ENCODE results near the gene TPRG1L.

TPRG1L gene

DNA sequence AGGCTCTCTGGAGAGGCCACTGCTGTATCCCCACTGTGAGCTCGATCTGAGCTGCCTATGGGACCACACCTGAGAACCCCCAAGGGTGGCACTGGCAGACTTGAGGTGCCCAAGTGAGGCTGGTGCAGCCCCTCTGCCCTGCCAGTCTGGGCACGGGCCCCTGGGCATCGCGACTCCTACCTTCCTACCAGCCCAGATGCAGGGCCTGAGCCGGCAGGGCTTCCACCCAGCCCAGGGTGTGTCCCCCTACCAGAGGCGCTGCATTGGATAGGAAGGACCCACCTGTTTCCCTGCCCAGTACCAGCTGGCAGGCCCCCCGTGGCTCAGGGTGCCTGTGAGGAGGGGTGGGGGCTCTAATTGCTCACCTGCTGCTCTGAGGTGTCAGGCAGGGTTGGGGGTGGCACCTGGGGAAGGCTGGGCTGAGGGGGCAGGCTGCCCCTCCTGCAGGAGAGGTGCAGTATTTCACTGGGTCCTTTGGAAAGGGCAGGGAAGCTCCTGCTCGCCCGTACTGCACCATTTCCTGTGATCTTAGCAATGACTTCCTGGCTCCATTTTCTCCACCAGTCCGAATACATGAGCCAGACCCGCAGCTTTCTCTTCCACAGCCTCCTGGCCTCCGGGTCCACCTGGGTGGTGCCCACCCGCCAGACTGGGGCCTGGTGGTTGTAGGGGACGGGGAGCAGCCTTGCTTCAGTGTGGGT lies 39.3 kb downstream of the TPRG1L start:
- no peak for DNase-seq (ENCODE audit: low read depth, low spot score)

DNA sequence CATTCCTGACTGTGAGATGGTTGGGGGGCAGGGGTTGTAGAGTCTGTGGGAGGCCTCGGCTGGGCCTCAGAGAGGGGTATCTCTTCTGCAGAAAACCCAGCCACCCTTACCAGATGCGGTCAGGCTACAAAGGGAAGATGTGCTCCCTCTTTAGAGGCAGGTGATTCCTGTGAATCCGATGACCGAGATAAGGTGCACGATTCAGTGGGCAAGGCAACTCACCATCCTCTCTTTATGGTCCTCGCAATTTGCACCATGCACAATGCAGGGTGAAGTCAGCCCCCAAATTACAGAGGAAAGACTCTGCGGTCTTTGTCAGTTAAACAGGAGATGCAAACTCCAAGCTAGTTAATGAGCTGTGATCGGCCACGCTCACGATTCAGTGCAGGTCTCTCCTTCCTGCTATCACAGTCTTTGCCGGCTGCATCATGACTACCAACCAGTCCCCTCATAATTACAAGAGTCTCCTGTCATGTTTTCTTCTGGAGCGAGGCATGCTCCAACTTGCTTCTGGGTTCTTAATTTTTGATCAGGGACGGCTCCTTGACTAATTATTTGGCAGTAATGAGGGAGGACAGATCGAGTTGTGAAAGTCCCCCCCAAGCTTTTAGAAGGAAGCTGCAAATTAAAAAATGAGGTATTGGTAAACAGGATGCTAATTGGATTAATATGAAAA lies 40.0 kb downstream of the TPRG1L start:
- DNase-seq (ENCODE audit: low read depth, low spot score), result no peak

DNA sequence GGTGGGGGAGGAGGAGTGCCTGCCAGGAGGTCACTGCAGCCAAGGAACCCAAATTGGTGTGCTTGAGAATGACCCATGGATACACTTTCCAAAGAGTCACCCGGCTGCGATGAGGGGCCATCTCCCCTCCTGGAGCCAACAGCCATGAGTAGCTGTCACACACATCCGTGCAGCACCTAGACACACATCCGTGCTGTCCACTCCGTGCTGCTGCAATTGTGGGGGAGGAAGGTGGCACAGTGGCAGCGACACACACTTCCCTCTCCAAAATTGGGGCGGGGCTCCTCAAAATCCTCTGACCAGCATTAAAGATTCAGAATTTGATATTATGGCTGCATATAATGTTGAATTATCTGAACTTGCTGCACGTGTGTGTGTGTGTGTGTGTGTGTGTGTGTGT lies 43.3 kb downstream of the TPRG1L start:
- DNase-seq (ENCODE audit: low read depth, low spot score), result no peak

DNA sequence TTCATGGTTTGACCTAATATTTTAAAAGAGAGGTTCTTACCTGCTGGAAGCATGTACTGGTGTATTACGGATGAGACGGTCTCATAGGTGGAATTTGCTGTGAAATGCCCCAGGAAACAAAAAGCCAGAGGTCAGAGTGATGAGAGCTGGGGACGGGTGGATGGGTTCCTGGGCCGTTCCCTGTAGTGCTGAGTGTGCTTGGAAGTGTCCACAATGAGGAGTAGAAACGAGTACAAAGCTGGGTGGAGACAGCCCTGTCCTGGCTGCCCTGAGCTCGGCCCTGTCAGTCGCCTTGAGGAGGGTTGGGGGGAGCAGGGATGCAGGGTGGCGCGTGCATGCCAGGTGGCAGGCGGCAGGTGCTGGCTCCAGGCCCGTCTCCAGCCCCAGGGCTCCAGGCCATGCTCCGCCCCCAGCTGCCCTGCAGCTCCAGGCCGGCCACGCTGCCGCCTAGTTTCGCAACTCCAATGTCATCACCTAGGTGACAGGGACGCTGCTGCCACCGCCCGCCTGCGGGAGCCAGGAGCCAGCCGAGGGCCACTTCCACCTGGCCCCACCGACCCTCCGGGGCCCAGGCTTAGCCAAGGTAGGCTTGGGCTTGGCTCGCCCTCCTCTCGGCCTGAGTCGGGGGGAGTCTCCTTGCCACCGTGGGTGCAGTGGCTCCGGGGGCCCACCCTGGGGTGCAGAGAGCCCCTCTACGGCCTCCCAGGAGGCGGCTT lies 43.9 kb downstream of the TPRG1L start:
- no peak for DNase-seq (ENCODE audit: low read depth, low spot score)

DNA sequence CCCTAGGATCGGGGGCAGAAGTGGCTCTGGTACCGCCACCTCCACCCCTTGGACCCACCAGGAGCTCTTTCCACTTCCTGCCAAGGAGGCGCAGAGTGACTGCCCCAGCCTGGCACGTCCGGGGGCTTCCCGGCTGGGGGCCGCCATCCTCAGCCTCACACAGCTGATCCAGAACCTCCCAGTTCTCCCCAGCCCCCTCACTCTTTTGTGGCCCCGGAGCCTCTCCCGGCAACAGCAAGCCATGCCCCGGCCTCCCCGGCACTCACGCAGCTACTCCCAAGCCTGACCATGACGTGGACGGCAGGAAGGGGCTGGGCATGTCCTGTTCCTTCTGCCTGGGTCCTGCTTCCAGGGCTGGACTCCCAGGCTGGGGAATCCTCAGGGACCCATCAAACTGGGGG lies 44.6 kb downstream of the TPRG1L start:
- DNase-seq (ENCODE audit: low read depth, low spot score), result no peak

DNA sequence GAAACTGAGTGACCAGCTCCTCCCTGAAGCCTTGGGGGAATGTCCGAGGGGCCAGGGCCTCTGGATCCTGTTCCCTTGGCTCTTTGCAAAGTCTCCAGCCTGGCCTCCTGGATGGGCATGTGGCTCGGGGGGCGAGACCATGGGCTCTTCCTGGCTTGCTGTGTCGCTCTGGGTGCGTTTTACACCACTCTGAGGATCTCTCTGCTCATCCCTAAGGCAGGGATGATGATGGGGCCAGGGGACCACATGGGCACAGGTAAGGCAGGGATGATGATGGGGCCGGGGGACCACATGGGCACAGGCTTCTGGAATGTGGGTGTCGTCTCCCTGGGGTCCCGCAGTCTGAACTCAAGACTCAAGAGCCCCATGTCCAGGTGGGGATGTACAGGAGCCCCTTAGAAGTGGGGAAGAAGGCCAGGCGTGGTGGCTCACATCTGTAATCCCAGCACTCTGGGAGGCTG lies 45.2 kb downstream of the TPRG1L start:
- DNase-seq (ENCODE audit: low read depth, low spot score), result no peak

DNA sequence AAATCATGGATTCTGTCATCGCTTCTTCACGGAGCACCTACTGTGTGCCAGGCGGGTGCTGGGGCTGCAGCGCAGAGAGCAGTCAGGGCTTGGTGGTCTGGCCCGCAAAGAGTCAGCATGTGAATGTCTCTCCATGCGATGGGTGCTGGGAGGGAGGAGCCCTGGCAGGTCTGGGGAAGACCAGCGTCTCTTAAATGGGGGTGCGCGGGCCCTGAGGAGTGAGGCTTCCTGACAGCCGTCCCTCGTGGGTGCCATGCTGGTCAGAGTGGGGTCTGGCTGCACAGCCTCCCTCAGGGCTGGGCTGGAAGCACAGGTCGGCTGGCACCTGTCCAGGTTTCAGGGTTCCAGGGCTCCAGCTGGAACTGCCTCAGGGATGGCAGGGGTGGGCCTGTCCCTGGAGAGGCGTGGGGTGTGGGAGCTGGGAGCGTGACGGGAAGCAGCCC lies 46.0 kb downstream of the TPRG1L start:
- DNase-seq (ENCODE audit: low read depth, low spot score), result no peak

DNA sequence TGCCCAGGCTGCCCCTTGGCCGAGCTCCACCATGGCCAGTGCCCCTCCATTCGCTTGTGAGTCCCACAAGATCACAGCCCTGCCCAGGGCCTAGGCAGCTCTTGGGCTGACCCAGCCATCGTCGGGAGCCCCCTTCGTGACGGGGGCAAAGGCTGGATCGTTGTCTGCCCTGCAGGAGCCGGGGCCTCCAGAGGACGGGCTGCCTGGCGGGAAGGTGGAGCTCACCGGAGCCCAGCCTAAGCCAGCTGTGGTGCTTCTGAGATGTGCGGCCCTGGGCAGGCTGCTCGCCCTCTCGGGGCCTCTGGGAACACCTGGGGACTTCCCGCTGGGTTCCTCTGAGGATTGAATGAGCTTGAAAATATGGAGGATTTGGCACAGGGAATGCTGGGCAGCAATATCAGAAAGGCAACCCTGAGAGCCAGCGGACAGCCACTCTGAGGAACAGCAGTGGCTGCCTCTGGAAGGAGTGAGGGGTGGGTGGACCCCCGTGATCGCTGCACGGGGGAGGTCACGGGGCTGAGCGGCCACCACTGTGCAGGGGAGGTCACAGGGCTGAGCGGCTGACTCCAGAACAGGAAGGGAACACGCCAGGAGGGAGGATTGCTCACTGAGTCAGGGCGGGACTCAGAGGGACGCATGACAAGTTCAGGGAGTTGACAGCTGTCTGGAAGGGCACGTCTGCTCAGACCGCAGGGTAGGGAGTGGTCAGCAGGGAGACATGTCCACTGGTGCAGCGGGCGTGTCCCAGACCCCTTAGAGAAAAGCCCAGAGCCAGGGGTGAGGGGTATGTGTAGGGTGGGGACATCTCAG lies 46.8 kb downstream of the TPRG1L start:
- no peak for DNase-seq (ENCODE audit: low read depth, low spot score)

DNA sequence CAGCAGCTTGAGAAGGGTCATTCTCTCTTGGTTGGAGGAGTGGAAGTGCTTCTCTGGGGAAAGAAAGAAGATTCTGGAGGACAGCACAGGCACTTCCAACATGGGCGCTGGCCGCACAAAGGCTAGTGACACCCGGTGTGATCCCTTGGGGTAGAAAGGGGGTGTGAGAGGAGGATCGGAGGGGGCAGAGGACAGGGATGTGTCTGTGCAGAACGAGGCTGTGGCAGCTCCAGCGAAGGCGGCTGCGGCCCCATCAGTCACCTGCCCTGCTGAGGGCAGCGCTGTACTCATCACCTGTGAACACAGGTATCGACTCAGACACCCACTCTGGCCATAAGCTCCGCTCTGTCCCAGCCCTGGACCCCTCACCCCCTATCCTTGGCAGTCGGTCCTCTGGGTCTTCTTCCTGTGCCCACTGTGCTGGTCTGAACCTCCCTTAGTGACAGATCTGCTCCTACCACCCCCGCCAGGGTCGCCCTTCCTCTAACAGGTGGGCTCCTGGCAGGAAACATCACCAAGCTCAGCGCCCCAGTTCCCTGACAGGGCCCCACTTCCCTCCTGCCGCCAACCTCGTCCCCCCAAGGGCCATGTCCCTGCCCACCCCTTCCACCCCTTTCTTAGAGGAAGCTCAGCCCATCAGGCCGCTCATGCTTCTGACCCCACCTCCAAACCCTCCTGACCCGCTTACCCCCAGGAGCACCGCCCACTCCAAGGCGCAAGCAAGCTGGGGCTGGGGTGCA lies 47.6 kb downstream of the TPRG1L start:
- DNase-seq (ENCODE audit: low read depth, low spot score), result no peak

DNA sequence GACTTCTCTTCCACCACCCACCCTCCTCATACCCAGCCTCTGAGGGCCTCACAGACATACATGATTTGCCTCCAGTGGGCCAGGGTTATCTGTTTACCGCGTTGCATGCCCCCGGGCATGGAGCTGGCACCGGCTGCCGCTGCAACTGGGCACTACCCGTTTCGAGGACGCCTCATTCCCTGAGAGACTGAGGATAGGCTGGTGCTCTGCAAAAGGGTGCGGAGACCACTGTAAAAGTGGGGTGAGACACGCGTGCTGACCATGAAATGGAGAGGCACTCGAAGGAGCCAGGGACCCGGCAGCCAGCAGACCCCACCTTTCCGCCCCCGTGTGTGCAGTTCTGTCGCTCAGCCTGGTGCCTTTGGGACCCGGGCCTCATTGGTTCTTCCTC lies 48.2 kb downstream of the TPRG1L start:
- no peak for DNase-seq (ENCODE audit: low read depth, low spot score)

DNA sequence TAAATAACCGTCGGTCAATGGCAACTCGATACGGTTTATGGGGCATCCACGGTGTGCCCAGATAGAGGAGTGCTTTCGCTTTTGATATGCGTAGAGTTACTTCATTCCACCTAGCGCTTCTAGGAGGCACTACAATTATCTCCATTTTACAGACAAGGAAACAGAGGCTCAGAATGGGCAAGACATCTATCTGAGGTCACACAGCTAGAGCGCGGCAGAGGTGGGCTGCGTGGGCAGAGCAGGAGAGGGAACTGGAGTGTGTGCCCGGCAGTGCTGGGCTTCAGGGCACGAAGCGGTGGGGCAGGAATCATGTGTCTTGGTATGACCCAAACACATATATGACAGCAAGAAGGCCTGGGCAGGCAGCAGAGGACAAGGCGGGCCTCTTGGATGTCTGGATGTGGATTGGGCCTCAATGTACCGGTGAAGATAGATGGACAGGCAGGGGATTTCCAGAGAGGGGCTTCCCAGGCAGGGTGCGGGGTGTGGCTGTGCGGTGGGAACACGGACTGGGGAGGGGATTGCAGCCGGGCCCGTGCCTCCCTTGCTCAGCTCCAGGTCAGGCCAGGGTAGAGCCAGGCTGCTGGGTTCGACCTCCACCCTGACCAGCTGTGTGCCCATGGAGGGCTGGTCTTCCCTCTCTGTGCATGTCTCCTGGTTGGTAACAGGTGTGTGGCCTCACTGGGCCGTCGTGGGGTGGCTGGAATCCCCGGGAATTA lies 48.7 kb downstream of the TPRG1L start:
- DNase-seq (ENCODE audit: low read depth, low spot score), result no peak

DNA sequence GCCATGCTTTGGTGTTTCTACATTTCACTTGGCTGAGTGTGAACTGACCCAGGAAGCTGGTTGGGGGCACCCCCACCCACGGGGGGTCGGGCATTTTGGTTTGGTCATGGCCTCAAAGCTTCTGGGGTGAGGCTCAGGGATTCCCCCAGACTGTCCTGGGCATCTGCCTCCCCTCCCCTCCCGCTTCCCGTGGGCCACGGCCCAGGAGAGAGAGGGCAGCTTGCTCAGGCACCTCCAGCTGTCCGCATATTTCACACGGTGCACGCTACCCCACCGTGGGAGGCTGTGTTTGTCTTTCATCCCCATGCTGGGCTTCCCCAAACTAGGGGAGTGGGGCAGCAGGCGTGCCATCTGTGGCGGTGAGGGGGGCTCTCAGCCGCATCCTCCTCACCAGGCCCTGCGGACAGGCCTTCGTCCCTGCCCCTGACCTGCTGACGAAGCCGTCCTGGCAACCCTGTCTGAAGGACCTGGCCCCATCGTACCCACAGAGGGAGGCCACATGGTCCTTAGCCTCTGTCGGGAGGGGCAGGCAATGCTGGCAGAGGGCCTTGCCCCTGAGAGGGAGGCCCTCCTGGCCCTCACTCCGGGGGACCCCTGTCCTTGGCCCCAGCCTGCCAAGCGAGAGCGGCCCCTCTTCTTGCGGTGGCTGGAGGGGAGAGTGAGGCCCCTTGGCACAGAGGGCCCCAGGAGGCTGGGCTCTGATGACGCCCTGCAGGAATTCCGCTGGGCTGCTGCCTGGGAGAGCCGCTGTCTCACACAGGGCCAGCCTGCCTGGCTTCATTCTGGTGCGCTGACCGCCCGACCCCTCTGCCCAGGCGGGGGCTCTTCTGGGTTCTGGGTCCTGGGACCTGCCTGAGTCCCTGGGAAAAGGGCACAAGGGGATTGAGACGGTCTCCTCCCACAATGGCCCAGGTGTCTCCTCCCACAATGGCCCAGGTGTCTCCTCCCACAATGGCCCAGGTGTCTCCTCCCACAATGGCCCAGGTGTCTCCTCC lies 49.6 kb downstream of the TPRG1L start:
- DNase-seq (ENCODE audit: low read depth, low spot score), result peak; percentile 16

DNA sequence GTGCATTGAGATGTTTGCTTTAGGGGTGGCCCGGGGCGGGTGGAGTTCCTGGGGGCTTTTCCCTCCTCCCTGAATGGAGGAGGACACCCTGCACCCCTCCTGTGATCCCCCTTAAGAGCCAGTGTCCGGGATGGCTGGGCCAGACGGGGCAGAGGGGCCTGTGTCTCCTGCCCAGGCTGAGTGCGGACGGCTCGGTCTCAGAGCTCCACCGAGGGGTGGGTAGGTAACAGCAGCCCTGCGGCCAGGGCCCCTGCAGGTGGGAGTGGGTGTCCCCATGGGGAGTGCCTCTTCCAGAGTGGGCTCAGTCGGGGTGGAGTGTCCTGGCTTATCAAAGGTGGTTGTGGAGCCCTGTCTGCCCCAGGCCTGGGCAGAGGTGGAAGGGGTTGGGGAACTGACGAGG lies 50.6 kb downstream of the TPRG1L start:
- DNase-seq (ENCODE audit: low read depth, low spot score), result no peak

DNA sequence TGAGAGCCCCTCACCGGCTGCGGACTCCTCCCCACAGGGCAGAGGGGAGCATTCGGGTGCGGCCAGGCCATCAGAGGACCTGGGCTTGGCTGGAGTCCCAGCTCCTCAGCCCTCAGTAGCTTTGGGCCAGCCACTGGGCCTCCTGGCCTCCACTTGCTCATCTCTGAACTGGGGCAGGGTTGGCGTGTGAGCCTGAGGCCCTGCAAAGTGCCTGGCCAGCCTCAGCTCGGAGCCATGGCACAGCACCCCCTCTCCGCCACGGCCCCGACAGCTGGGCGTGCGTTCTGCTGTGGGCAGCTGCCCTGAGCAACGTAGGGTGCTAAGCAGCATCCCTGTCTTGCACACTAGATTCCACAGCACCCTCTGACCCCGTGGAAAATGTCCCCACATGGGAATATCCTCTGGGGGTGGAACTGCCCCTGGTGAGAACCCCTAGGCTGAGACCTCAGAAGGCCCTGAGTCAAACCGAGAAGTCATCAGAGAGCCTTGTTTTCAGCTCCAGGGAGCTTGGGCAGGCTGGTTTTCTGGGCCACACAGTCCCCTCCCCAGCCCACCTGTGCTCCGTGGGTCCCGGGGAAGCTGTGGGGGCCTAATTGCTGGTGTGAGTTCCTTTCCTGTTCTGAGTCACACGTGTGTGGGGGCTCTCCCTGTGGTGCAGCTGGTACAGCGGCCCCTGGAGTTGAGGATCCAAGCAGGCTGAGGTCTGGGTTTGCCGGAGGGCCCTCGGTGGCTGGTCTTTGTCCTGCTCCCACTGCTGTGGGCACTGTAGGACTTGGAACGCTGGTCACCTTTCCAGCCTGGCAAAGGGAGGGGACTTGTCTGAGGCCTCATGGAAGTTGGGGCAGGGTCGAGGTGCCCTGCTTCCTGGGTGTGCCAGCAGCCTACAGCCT lies 52.0 kb downstream of the TPRG1L start:
- DNase-seq (ENCODE audit: low read depth, low spot score), result no peak

DNA sequence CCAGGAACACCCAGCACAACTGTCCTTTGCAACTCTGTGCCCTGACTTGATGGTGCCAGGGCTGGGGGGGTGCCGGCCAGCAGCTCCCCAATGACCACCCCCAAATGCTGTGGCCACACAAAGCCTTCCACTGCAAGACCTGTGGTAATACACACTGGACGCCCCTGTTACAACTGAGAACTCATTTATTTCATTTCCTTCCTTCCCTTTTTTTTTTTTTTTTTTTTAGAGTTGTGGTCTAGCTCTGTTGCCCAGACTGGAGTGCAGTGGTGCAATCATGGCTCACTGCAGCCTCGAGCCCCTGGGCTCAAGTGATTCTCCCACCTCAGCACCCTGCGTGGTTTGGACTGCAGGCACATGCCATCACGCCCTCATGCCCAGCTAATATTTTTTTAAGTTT lies 52.7 kb downstream of the TPRG1L start:
- no peak for DNase-seq (ENCODE audit: low read depth, low spot score)

DNA sequence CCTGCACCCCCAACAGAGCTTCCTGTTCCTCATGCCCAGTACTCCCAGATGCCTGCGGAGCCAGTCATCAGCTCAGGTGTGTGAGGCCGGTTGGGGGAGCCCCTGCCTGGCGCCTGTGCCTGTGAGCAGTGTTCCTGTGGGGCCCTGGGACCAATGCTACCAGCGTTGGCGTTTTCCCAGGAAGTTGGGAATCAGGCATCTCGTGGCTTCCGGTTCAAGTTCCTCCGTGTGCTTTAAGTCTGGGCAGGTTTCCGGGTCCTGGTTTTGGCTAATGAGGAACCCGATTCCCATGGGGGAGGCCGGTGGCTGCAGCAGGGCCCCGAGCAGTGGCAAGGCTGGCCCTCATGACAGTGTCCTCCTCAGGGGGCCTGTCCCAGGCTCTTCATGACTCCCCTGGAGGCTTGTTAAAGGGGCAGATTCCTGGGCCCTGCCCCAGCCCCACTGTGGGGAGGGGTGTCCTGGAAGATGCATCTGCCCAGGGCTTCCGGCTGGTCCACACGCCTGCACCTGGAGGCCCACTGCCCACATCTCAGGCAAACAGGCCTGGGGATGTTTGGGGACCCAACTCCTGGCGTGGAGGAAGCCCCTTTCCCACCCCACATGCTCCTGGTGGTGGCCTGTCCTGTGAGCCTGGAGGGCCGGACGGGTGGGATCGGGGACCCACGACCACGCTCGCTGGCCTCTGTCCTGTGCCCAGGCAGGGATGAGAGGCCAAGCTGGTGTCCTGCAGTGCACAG lies 53.7 kb downstream of the TPRG1L start:
- DNase-seq (ENCODE audit: low read depth, low spot score), result no peak

DNA sequence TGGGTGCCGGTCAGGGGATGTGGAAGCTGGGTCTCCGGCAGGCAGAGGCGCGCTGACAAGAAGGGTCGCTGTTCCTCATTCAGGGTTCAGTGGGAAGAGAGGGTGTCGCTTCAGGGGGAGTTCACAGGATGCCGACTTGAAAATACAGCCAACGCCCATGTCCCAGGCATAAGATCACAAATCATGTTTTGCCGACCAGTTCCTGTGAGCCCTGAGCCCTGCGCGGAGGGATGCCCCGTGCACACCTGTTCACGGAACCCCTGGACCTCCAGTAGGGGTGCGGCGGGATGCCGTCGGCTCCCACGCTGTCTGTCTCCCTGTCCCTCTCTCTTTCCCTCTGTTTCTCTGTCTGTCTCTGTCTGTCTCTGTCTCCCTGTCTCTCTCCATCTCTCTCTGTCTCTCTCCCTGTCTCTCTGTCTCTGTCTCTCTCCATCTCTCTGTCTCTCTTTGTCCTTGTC lies 54.3 kb downstream of the TPRG1L start:
- no peak for DNase-seq (ENCODE audit: low read depth, low spot score)
